ENCODE results near the gene ATP2C2. TPM values are rescaled to one million over a fixed set of nuclear protein-coding genes. Genes with fewer than 3 reads are reported as not detected.

Gene ATP2C2
- total RNA-seq, 1 donor from 2014 or later: 33.2 TPM

GRCh38 chr16:84467256-84467655, 98.9 kb downstream of the ATP2C2 start:
- no peak for DNase-seq (ENCODE audit: low spot score)

- DNase-seq (ENCODE audit: low spot score): no peak
Observed at GRCh38 chr16:84467709-84468108, 99.4 kb downstream of the ATP2C2 start.

- DNase-seq (ENCODE audit: low spot score): peak; percentile 32
Observed at GRCh38 chr16:84471316-84471715, 103.0 kb downstream of the ATP2C2 start.

DNA sequence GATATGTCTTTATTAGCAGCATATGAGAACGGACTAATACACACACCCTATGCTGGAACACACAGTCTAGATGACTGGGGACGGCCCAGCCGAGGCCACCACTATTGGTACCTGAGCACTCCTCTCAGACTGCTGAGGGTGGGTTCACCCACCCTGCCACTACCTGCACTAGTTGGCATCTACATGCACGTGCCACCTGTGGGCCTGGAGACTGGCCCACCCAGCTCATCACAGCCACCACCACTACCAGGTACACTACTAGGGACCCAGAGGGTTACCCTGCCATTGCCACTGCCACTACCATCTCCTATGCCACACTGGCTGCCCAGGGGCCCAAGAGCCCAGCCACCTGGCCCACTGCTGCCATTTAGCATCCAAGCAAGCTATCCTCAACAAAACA, 103.6 kb downstream of the ATP2C2 start:
- DNase-seq (ENCODE audit: low spot score): no peak

- DNase-seq (ENCODE audit: low spot score): peak; percentile 59
Observed at GRCh38 chr16:84475643-84476240, 107.4 kb downstream of the ATP2C2 start.

GRCh38 chr16:84476401-84476800, 108.1 kb downstream of the ATP2C2 start:
- no peak for DNase-seq (ENCODE audit: low spot score)

DNA sequence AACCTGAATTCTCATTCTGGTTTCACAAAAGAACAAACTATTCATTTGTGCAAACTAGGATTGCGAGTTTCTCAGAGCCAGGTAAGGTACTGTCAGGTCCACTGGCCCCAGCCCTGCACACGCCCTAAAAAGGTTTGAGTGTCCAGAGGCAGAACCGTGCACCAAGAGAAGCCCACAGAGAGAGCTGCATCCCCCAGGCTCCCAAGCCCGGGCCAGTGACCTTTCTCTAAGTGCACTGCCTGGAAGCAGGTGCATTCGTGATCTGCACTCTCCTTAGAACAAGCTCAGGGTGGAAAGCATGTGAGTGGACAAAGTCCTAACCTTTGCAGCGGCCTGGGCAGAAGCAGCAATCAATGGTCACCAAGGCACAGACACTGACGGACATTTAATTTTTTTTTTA, 109.3 kb downstream of the ATP2C2 start:
- DNase-seq (ENCODE audit: low spot score): peak; percentile 32

DNA sequence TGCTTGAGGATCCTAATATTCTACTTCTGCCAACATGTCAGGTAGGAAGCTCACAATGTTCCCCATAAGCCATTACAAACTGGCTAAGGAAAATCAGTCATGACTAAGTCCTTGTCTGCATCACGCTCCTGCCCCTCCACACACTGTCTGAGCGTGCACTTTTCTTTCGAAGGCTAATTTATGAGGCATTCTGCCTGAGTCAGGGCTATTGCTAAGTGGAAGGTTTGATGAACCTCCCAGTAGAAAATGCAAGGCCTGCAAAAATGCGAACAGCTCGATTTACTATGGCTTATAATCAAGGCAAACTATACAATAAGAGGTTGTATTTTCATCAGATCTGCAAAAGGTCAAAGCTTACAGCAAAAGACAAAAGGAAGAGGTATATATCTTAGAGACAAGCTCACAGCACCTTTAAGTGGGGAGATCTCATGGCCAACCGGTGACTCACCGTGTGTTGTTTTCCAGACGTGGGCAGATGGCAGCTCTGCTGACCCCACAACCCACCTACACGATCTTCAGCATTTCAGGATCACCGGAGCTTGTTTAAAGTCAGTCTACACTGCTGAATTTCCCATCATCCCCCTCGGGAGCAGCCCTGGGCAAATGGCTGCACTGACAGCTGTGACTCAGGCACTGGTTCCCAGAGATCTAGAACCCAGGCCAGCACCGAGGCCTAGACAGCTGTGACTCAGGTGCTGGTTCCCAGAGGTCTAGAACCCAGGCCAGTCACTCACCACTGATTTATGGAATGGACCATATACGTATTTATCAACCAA, 110.0 kb downstream of the ATP2C2 start:
- DNase-seq (ENCODE audit: low spot score): no peak

GRCh38 chr16:84479716-84480450, 111.5 kb downstream of the ATP2C2 start:
- peak; percentile 35 for DNase-seq (ENCODE audit: low spot score)

- DNase-seq (ENCODE audit: low spot score): peak; percentile 26
Observed at GRCh38 chr16:84481051-84481735, 112.9 kb downstream of the ATP2C2 start.

- DNase-seq (ENCODE audit: low spot score): peak; percentile 45
Observed at GRCh38 chr16:84482001-84482891, 113.9 kb downstream of the ATP2C2 start.

DNA sequence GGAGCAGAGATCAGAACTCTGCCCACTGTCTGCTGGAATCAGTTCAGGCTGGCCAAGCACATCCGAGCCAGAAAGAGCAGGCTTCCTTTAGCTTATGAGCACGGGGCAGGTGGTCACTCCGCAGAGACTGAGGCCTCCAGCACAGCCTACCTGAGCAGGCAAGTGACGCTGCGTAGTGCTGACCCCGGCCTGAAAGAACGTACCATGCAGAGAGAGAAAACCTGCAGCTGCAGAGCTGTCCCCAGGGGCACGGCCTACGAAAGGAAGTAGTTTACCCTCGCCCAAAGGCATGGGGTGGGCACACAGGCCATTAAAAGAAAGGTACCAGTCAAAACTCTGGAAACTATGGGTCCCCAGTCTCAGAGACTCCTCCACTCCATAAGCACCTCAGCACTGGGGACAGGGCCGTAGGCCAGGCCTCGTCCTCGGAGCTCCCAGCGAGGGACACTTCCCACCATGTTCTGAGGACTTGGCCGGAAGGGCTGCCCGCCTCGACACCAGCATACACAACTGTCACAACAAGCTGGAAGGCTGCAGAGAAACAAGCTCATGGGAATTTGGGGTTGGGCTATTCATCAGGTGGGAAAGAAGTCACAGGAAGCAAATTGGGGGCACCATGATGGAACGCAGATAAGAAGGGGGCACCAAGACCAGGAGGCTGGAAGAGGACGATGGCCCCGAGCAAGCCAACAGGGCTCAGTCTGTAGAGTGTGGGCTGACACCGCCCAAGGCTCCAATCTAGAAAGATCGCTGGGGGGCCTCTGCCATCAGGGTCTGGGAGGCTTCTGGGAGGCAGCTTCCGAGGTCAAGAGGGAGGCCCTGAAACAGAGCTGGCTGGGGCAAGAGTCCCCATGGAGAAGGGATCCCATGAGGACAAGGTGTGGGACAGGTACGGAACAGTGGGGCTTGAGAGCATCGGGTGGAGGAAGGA, 114.9 kb downstream of the ATP2C2 start:
- DNase-seq (ENCODE audit: low spot score): peak; percentile 36

DNA sequence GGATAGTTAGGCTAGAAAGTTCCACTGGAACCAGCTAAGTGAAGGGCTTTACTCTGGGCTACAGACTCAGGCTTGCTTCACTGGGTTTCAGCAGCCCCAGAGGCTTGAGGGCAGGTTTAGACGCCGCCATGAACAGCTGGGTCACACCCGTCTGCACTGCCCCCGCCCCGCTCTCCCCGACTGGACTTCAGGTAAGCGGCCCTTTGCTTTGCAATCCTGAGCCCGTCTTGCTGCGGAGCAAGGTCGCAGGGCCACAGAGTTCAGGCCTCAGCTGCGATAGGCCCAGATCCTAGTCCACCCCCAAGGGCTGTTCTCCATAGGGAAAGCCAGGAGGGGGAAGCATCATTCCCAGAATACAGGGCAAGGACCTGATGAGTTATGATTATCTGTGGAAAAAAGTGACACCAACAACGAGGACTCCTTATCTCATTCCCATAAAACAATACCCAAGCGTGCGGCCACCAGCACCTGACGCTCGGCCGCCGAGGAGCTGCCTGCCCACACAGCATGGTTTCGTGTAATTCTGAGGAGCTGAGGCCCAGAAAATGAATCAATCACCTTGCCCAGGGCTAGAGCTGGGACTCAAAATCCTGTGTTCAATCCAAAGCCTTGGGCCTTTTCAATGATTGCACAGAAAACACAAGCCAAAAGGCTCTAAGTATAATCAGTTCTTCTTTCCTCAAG, 115.7 kb downstream of the ATP2C2 start:
- DNase-seq (ENCODE audit: low spot score): peak; percentile 31

DNA sequence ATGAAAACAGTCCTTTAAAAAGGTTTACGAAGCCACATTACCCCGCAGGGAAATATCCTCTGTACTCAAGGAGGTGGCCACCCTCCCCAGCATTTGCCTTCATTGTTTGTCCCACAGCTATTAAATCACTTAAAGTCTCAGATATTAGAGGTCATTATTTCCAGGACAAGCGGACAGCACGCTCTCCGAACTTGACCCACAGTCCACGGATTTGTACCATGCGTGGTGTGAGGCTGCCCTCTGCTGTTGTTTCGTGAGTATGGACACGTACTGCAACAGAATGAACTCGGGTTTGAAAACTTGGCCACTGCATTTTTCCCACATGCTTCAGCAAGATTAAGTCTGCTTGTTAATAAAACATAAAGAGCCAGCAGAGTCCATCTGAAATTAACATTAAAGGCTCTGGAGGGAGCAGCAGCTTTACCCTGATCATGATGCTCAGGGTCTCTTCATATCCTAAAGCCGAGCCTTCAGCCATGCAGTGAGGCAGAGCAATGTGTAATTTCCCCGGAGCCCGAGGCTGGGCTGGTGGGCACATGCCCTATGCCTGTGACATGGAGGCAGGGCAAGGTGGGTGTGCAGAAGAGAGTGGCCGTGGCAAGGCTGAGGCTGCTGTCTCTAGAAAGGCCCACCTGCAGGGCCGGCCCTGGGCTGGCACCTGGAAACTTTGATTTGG, 116.4 kb downstream of the ATP2C2 start:
- DNase-seq (ENCODE audit: low spot score): peak; percentile 63

GRCh38 chr16:84485255-84486010, 117.1 kb downstream of the ATP2C2 start:
- DNase-seq (ENCODE audit: low spot score): peak; percentile 34

DNA sequence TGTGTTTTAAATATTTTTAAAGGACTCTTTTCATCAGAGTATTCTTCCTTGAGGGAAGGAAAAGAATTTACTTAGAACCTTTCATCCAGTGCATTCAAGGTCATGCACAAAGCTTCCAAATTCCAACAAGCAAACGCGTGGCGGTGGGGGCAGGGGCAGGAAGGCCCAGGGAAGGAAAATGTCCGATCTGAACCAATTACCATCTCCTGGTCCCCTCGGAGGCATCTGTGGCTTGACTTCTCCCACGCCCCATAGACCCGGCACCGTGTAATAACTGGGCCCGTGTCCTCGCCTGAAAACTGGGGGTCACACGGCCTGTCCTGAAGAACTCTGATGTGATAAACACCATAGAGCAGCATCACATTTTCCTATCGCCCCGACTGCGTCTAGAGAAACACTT, 117.8 kb downstream of the ATP2C2 start:
- peak; percentile 22 for DNase-seq (ENCODE audit: low spot score)

- DNase-seq (ENCODE audit: low spot score): no peak
Observed at GRCh38 chr16:84486551-84487235, 118.4 kb downstream of the ATP2C2 start.

Measured in ureter (tissue), 1 donor.